KMS-11 (cell line): Measurements from ENCODE around the gene GPNMB.

Source experiments
- H2AFZ ChIP-seq: fragments of 200-600 bp; sonication (generic); 2 replicates; pipeline ENCODE4 v1.6.1; 2016; ENCODE audit warnings: antibody characterized with exemption, mixed run types, low read depth
- H3K27ac ChIP-seq: fragments of 200-600 bp; sonication (generic); 2 replicates; pipeline ENCODE4 v1.6.1; 2016; ENCODE audit warnings: mild to moderate bottlenecking, mixed run types
- H3K27me3 ChIP-seq: fragments of 200-600 bp; sonication (generic); 2 replicates; pipeline ENCODE4 v1.6.1; 2017; ENCODE audit warnings: mild to moderate bottlenecking, low read depth, mixed run types, moderate library complexity; ENCODE audit not compliant: insufficient read depth
- H3K36me3 ChIP-seq: fragments of 200-600 bp; sonication (generic); 2 replicates; pipeline ENCODE4 v1.6.1; 2017; ENCODE audit warnings: mild to moderate bottlenecking, mixed run types; ENCODE audit not compliant: insufficient read depth
- H3K4me1 ChIP-seq: fragments of 200-600 bp; sonication (generic); 2 replicates; pipeline ENCODE4 v1.6.1; 2016; ENCODE audit warnings: mild to moderate bottlenecking, low read depth, mixed run types; ENCODE audit not compliant: poor library complexity, severe bottlenecking
- H3K4me2 ChIP-seq: fragments of 200-600 bp; sonication (generic); 2 replicates; pipeline ENCODE4 v1.7.0; 2016; ENCODE audit warnings: mild to moderate bottlenecking, mixed run types
- H3K4me3 ChIP-seq: fragments of 200-600 bp; sonication (generic); IDR thresholded peaks from 2 replicates; pipeline ENCODE4 v1.6.1; 2017; ENCODE audit warnings: low read depth, low read length, mixed read lengths; ENCODE audit not compliant: insufficient read depth
- H3K79me2 ChIP-seq: fragments of 200-600 bp; sonication (generic); 2 replicates; pipeline ENCODE4 v1.6.1; 2016; ENCODE audit warnings: low read depth, mixed run types; ENCODE audit not compliant: insufficient read depth
- H3K9ac ChIP-seq: fragments of 200-600 bp; sonication (generic); 2 replicates; pipeline ENCODE4 v1.6.1; 2016; ENCODE audit warnings: mild to moderate bottlenecking, mixed run types
- H4K20me1 ChIP-seq: fragments of 200-600 bp; sonication (generic); 2 replicates; pipeline ENCODE4 v1.6.1; 2016; ENCODE audit warnings: mild to moderate bottlenecking, mixed run types; ENCODE audit not compliant: insufficient read depth
- TF ChIP-seq, protein P1 (sequence below): fragments of 200-600 bp; sonication (generic); conservative IDR thresholded peaks from 2 replicates; pipeline ENCODE4 v1.6.1; 2017; ENCODE audit warnings: low read depth, mild to moderate bottlenecking, antibody characterized with exemption, low read length, moderate library complexity, mixed read lengths

The GPNMB gene

DNA sequence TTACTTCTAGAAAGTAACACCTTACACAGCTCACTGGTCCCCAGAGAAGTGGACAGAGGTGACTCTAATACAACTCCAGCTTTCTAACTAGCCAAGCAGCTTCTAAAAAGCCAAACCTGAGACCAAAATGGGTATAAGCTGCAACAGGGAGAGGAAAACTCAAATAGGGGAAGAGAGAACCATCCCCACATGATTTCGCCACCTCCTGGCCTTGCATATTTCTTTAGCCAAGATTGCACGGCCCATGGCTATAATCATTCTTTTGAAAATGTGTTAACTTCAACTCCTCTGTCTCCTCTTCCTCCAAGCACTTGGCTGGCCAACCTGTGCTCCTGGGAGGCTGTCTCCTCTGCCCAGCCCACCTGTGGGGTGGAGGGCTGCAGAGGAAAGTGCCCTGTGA is 36.1 kb upstream of the GPNMB start:
- TF ChIP-seq, protein P1, sequence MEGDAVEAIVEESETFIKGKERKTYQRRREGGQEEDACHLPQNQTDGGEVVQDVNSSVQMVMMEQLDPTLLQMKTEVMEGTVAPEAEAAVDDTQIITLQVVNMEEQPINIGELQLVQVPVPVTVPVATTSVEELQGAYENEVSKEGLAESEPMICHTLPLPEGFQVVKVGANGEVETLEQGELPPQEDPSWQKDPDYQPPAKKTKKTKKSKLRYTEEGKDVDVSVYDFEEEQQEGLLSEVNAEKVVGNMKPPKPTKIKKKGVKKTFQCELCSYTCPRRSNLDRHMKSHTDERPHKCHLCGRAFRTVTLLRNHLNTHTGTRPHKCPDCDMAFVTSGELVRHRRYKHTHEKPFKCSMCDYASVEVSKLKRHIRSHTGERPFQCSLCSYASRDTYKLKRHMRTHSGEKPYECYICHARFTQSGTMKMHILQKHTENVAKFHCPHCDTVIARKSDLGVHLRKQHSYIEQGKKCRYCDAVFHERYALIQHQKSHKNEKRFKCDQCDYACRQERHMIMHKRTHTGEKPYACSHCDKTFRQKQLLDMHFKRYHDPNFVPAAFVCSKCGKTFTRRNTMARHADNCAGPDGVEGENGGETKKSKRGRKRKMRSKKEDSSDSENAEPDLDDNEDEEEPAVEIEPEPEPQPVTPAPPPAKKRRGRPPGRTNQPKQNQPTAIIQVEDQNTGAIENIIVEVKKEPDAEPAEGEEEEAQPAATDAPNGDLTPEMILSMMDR = no peak
- no peak overlapping the region for H3K9ac ChIP-seq
- no peak overlapping the region for H3K4me3 ChIP-seq
- no peaks in the 10 kb centered on the region for H3K79me2 ChIP-seq
- no peak overlapping the region for H2AFZ ChIP-seq
- no peak overlapping the region for H3K4me2 ChIP-seq
- no peak overlapping the region for H3K27ac ChIP-seq
- no peaks in the 10 kb centered on the region for H3K36me3 ChIP-seq
- H3K27me3 ChIP-seq = no peaks in the 10 kb centered on the region
- H3K4me1 ChIP-seq = no peaks in the 10 kb centered on the region
- no peaks in the 10 kb centered on the region for H4K20me1 ChIP-seq

DNA sequence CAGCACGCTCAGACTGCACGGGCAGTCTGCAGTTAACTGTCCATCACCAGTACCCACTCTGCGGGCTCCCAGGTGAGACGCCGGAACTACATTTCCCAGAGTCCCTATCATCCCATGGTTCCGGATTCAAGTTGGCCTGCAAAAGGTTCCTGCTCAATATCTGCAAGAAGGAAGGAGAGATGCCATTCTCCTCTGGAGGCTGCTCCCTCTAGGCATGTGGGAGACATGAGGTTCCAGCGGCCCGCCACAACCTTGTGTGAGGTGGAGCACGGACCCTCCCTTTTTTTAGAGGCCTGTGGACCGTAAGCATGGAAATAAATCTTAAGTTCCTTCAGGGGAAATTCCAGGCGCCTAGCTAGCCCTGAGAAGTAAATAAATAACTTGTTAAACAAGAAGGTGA is 35.0 kb upstream of the GPNMB start:
- H3K27me3 ChIP-seq = no peaks in the 10 kb centered on the region
- H3K27ac ChIP-seq = no peak overlapping the region
- no peak overlapping the region for H2AFZ ChIP-seq
- no peak overlapping the region for H3K4me3 ChIP-seq
- no peaks in the 10 kb centered on the region for H3K4me1 ChIP-seq
- no peaks in the 10 kb centered on the region for H3K36me3 ChIP-seq
- TF ChIP-seq, protein P1 = no peak
- no peaks in the 10 kb centered on the region for H3K79me2 ChIP-seq
- no peaks in the 10 kb centered on the region for H4K20me1 ChIP-seq
- H3K4me2 ChIP-seq = no peak overlapping the region
- no peak overlapping the region for H3K9ac ChIP-seq

DNA sequence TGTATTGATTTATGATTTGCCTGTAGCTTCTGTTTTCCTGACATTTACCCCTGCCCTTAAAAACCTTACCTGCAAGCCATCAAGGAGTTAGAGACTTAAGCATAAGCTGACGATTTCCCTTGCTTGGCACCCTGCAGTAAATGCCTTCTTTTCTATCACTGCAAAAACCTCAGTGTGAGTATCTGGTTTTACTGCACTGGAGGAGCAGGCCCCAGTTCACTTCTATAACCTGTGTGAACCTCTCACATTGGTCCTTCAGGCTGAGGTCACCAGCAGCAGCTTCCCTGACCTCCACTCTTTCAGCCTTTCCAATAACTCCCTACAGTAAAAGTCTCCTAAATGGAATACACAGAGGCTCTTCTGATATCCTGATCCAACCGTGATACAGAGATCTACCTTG is 34.2 kb upstream of the GPNMB start:
- no peak overlapping the region for H3K4me2 ChIP-seq
- H3K4me3 ChIP-seq = no peak overlapping the region
- H3K9ac ChIP-seq = no peak overlapping the region
- H3K79me2 ChIP-seq = no peaks in the 10 kb centered on the region
- H4K20me1 ChIP-seq = no peaks in the 10 kb centered on the region
- no peaks in the 10 kb centered on the region for H3K36me3 ChIP-seq
- no peak overlapping the region for H2AFZ ChIP-seq
- TF ChIP-seq, protein P1 = no peak
- H3K27me3 ChIP-seq = no peaks in the 10 kb centered on the region
- H3K4me1 ChIP-seq = no peaks in the 10 kb centered on the region
- H3K27ac ChIP-seq = no peak overlapping the region

DNA sequence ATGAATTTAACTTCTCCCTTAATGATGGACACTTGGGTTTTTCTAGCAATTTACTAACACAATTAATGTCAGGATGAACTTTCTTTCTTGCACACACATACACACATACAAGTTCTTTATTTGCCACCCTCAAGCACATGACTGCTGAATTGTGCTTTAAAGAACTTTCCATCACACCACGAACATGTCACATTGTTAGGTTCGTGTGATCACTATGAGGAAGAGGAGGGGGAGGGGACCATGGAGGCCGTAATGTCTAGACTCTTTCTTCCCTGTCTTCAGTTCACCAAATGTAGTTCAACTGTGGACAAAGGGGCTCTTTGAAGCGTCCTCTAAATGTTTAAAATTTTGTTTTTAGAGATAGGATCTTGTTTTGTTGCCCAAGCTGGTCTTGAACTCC is 33.7 kb upstream of the GPNMB start:
- Histone ChIP-seq H3K9ac (no peak overlapping the region), H3K27me3 (no peaks in the 10 kb centered on the region), H3K4me2 (no peak overlapping the region), H3K27ac (no peak overlapping the region), H2AFZ (no peak overlapping the region), H3K4me1 (no peaks in the 10 kb centered on the region), H3K36me3 (no peaks in the 10 kb centered on the region), H3K4me3 (no peak overlapping the region), H4K20me1 (no peaks in the 10 kb centered on the region), H3K79me2 (no peaks in the 10 kb centered on the region)
- TF ChIP-seq, protein P1 = no peak

DNA sequence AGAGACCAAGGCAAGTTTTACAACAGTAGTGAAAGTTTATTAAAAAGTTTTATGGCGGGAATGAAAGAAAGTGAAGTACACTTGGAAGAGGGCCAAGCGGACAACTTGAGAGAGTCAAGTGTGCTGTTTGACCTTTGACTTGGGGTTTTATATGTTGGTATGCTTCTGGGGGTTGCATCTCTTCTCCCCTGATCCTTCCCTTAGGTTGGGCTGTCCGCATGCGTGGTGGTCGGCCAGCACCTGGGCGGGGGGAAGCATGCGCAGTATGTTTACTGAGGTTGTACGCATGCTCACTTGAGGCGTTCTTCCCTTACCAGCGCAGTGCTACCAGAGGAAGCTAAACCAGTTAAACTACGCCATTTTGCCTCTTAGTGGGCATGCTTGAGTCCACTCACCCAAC is 32.8 kb upstream of the GPNMB start:
- Histone ChIP-seq H2AFZ (no peak overlapping the region), H3K4me2 (no peak overlapping the region), H3K27ac (no peak overlapping the region), H3K27me3 (no peaks in the 10 kb centered on the region), H4K20me1 (no peaks in the 10 kb centered on the region), H3K79me2 (no peaks in the 10 kb centered on the region), H3K36me3 (no peaks in the 10 kb centered on the region), H3K4me3 (no peak overlapping the region), H3K9ac (no peak overlapping the region), H3K4me1 (no peaks in the 10 kb centered on the region)
- TF ChIP-seq, protein P1 = no peak
